GM21447 (cell line): Measurements from ENCODE around the gene ESRRG.

Experiments
- ATAC-seq: cut with Tn5 transposase; IDR thresholded peaks from one replicate; pipeline ENCODE4 v1.9.1; 2021; ENCODE audit not compliant: unreplicated experiment

Gene ESRRG

DNA sequence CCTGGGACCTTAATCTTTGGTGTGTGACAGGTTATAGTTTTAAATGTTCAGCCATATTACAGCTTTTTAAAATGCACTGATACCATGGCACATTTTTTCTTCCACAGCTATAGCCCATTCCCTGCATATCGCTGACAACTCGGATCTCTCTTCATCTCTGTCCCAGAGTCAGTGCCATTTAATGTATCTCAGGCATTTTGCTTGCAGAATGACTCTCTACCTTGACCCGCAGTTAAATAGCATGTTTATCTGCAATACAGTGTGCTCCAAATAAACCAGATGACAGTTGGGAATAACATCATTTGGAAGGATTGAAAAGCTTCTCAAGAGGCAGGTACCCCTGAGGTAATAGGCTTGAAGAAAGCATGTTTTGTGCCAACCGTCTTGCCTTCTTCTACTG lies 200.2 kb downstream of the ESRRG start:
- ATAC-seq: no peak

GRCh38 chr1:216521477-216521876 lies 201.8 kb downstream of the ESRRG start:
- no peak for ATAC-seq

- ATAC-seq: no peak
Measured at GRCh38 chr1:216518844-216519627, 204.2 kb downstream of the ESRRG start.

DNA sequence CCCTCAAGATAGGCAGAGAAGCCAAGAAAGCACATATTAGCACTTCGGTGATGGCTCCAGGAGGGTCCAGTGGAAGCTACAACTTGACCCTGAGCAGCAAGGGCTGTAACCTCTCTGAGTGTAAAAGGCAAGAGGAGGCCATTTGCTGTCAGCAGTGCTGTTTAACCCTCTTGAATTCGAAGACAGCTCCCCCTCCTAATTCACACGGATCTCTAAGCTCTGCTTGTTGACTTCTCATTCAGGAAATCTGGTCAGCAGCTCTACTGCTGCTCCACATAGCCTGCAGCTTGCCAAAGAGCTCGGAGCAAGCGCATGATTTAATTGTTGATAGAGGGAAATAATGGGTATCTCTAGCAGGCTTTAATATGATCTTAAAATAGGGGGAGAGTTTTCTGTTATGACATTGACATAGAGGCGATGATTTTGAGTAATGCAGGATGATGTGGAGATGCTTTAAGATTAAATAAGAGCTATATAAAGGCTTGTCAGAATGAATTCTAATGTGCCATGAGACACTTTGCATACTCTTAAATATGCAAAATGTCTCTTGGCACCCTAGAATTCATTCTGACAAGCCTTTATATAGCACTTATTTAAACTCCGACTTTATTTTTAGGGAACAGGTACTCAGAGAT lies 220.6 kb downstream of the ESRRG start:
- no peak for ATAC-seq

GRCh38 chr1:216500273-216500967 lies 222.8 kb downstream of the ESRRG start:
- ATAC-seq: no peak

GRCh38 chr1:216499581-216500272 lies 223.5 kb downstream of the ESRRG start:
- no peak for ATAC-seq

DNA sequence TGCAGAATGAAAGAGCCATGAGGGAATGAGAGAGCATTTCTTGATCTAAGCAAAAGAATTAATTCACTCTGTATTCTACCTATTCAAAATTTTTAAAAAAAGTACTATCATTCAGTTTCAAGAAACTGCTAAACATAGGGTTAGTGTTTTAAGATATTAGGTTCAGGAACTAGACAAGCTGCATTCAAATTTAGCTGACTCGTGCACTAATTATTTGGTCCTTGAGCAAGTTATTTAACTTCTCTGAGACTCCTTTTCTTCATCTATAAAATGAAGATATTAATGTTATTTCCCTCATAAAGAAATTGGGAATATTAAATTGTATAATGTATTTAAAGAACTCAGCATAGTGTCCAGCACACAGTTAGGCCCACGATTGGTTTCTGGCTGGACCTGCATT lies 225.0 kb downstream of the ESRRG start:
- ATAC-seq: no peak

DNA sequence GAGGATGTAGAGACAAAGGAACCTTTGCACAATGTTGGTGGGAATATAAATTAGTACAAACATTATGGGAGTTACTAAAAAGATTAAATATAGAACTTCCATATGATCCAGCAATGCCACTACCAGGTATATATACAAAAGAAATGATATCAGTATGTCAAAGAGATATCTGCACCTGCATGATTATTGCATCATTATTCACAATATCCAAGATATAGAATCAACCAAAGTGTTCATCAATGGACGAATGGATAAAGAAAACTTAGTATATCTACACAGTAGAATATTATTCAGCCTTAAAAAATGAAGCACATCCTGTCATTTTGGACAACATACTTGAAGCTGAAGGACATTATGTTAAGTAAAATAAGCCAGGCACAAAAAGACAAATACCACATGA lies 238.2 kb downstream of the ESRRG start:
- ATAC-seq: no peak

DNA sequence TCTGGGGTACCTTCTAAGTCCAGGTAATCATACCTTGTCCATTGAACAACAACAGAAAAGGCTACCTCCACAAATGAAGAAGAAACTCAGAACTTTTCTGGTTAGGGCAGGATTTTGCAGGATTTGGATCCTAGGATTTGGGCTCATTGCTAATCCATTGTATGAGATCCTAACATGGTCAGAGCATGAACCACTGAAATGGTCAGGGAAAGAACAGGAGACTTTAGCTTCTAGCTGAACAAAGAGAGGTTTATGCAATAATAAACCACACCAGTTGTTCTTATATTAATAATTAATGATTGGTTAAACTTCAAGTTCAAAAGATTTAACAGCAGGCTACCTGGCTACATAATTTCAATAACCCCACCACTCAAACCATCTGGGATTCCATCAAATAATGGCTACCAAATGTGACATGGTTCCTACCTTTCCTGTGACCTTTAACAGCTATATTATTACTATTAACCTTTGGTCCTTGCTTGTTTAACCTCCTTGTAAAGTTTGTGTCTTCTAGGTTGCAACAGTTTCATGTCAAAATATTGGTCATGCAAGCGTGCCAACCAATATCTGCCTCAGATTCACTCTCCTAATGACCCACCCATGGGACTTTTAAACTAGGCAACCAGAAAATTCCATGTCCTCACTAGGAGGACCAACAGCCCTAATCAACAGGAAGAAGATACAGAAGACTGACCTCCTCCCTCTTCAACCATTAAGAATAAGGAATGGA lies 239.4 kb downstream of the ESRRG start:
- ATAC-seq: no peak

DNA sequence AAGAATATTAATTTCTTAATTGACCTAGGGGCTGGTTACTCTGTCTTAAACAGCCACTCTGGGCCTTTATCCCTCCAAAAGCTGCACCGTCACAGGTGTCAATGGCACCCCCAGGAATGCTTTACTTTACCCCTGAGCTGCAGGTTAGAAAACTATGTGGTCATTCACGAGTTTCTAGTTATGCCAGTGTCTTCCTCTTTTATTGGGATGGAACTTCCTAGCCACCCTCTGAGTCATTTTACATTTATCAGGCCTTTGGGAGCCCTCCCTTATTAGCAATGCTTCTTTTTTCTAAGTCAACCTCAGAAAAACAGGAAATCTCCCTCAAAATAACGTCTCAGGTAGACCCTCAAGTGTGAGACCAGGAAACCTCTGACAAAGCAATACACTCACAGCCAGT lies 240.6 kb downstream of the ESRRG start:
- ATAC-seq: no peak

GRCh38 chr1:216478238-216478637 lies 245.0 kb downstream of the ESRRG start:
- no peak for ATAC-seq

- ATAC-seq: no peak
Measured at GRCh38 chr1:216476341-216476740, 246.9 kb downstream of the ESRRG start.

- ATAC-seq: no peak
Measured at GRCh38 chr1:216475659-216476276, 247.5 kb downstream of the ESRRG start.

GRCh38 chr1:216466162-216466801 lies 256.9 kb downstream of the ESRRG start:
- ATAC-seq: no peak

DNA sequence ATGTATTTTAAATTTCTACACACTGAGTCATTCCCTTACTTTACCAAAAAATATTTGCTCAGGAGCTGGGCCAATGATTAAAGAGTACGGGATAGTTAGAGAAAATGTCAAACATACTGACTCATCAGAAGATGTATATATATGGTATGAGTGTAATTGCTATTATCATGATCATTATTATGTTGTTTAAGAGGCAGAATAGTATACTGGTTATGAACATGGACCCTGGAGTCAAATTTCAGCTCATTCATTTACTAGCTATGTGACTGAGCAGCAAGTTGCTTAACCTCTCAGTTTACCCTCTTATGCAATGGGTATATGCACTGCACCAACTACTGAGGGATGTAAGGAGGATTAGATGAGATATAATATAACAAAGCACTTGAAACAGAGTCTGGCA lies 258.7 kb downstream of the ESRRG start:
- ATAC-seq: no peak

GRCh38 chr1:216462066-216462775 lies 261.0 kb downstream of the ESRRG start:
- no peak for ATAC-seq

DNA sequence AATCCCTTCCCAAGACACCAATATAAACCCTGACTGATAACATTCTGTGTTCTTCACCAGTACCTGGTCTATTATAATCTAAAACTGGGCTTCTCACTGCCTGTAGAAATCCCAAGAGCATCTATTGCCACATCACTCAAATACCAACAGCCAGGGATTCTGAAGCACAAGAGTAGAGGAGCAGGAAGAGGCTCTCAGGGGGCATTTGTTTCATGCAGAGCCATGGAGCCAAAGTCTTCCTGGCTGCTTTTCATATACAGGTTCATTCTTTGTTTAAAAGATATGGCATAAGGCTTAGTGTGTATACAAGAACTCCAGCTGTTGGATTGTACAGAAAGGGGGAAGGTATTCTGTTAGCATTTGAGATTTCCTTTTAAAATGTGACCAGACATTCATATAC lies 261.8 kb downstream of the ESRRG start:
- no peak for ATAC-seq

- no peak for ATAC-seq
Measured at GRCh38 chr1:216459651-216460207, 263.5 kb downstream of the ESRRG start.

DNA sequence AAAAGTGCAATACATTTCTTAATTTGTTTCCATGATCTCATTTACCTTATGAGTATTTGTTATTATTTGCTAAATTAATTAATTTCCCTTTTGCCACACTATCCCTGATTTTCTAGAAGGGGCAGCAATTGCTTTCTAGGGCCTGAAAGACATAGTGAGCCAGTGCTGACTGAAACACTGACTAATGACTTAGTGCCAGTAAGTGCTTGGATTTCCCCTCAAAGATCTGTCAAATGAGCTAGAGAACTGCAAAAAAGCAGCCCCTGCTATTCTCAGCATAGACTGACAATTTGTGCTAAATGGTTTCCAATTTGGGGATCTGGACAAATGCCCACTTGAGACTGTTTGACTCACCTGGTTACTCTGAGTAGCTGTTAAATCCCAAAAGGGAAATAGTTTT lies 264.4 kb downstream of the ESRRG start:
- peak; percentile 50 for ATAC-seq
